Suprapubic skin (tissue), 4 donors: ENCODE measurements around the gene SPTAN1. TPM values are rescaled to one million over a fixed set of nuclear protein-coding genes. Genes with fewer than 3 reads are reported as not detected.

Experiments
- DNase-seq, 2 donors: peaks; one replicate each; pipeline ENCODE4 v3.0.0-alpha.2; 2019; ENCODE audit warnings: low spot score in 2 of 2
- H3K27ac ChIP-seq: fragments of 200-600 bp; sonication (generic); one replicate; pipeline ENCODE4 v1.5.1; 2019
- H3K27me3 ChIP-seq: fragments of 200-600 bp; sonication (generic); one replicate; pipeline ENCODE4 v1.5.1; 2019
- H3K36me3 ChIP-seq: fragments of 200-600 bp; sonication (generic); one replicate; pipeline ENCODE4 v1.5.1; 2019
- H3K4me1 ChIP-seq: fragments of 200-600 bp; sonication (generic); one replicate; pipeline ENCODE4 v1.5.1; 2019
- H3K4me3 ChIP-seq: fragments of 200-600 bp; sonication (generic); one replicate; pipeline ENCODE4 v1.5.1; 2019; ENCODE audit warnings: mild to moderate bottlenecking
- H3K9me3 ChIP-seq: fragments of 200-600 bp; sonication (generic); one replicate; pipeline ENCODE4 v1.5.1; 2019
- CTCF ChIP-seq, 2 donors: fragments of 200-600 bp in 1 of 2; fragments of 450-650 bp in 1 of 2; sonication (generic) in 1 of 2; IDR thresholded peaks; one replicate each; pipeline ENCODE4 v1.5.1; 2016 to 2019; ENCODE audit warnings: antibody characterized with exemption in 2 of 2, mild to moderate bottlenecking in 1 of 2, moderate library complexity in 1 of 2
- EP300 ChIP-seq: sonication (generic); formaldehyde crosslinking; IDR thresholded peaks from one replicate; pipeline ENCODE4 v1.6.1; 2017; ENCODE audit warnings: antibody characterized with exemption
- POLR2A ChIP-seq, 2 donors: fragments of 450-650 bp; IDR thresholded peaks; one replicate each; pipeline ENCODE4 v1.6.1; 2017; ENCODE audit warnings: antibody characterized with exemption in 2 of 2, mild to moderate bottlenecking in 2 of 2, moderate library complexity in 2 of 2
- POLR2AphosphoS5 ChIP-seq, 3 donors: sonication (generic); formaldehyde crosslinking; IDR thresholded peaks; one replicate each; pipeline ENCODE4 v1.6.1; 2017; ENCODE audit warnings: antibody characterized with exemption in 3 of 3
- WGBS: methylation state at CpG from one replicate; pipeline ENCODE4 v1.1.5; 2018; 5-methylcytosine and 5-hydroxymethylcytosine counted together
- total RNA-seq, 4 donors: library from RNA; depleted of rRNA; stranded (reverse); fragments of >200 nt; gene quantifications; one replicate each; pipeline ENCODE4 v1.1.0, GENCODE V29; 2016

SPTAN1 gene
- total RNA-seq, 4 donors from 2014 or later, result 251 to 476 (median 354) TPM

GRCh38 chr9:128588581-128589233 lies 36.3 kb downstream of the SPTAN1 start:
- Histone ChIP-seq H3K36me3 (peaks cover 100% of the 10 kb centered on the region), H3K4me3 (no peak overlapping the region), H3K27ac (no peak overlapping the region), H3K27me3 (no peaks in the 10 kb centered on the region), H3K4me1 (no peaks in the 10 kb centered on the region), H3K9me3 (no peaks in the 10 kb centered on the region)
- no peak for DNase-seq
- no peak for TF ChIP-seq POLR2A (IDR thresholded peaks at IDR 0.05)
- TF ChIP-seq POLR2AphosphoS5 (IDR thresholded peaks at IDR 0.05), result no peak
- no peak for TF ChIP-seq CTCF (IDR thresholded peaks at IDR 0.05)
- TF ChIP-seq EP300, result no peak
- 92% methylated on average over 11 of the region's 11 CpGs for WGBS

GRCh38 chr9:128593039-128593438 lies 40.7 kb downstream of the SPTAN1 start:
- no peak for TF ChIP-seq POLR2AphosphoS5 (IDR thresholded peaks at IDR 0.05)
- Histone ChIP-seq H3K27ac (no peak overlapping the region), H3K4me1 (no peaks in the 10 kb centered on the region), H3K9me3 (no peaks in the 10 kb centered on the region), H3K27me3 (no peaks in the 10 kb centered on the region), H3K36me3 (peaks cover 98% of the 10 kb centered on the region), H3K4me3 (no peak overlapping the region)
- DNase-seq, result no peak
- WGBS, result 87% methylated on average over 6 of the region's 6 CpGs

GRCh38 chr9:128593856-128594255 lies 41.5 kb downstream of the SPTAN1 start:
- TF ChIP-seq EP300, result no peak
- TF ChIP-seq CTCF (IDR thresholded peaks at IDR 0.05), result no peak
- TF ChIP-seq POLR2A (IDR thresholded peaks at IDR 0.05), result no peak
- no peak for TF ChIP-seq POLR2AphosphoS5 (IDR thresholded peaks at IDR 0.05)
- Histone ChIP-seq H3K4me1 (no peaks in the 10 kb centered on the region), H3K27me3 (no peaks in the 10 kb centered on the region), H3K4me3 (no peak overlapping the region), H3K9me3 (no peaks in the 10 kb centered on the region), H3K36me3 (peaks cover 98% of the 10 kb centered on the region), H3K27ac (no peak overlapping the region)
- WGBS, result 92% methylated on average over 9 of the region's 9 CpGs
- DNase-seq, result no peak

GRCh38 chr9:128595471-128595870 lies 43.1 kb downstream of the SPTAN1 start:
- H3K27me3 ChIP-seq, result no peaks in the 10 kb centered on the region
- no peak overlapping the region for H3K27ac ChIP-seq
- H3K9me3 ChIP-seq, result no peaks in the 10 kb centered on the region
- H3K4me3 ChIP-seq, result no peak overlapping the region
- TF ChIP-seq EP300, result no peak
- no peak for DNase-seq
- peaks cover 98% of the 10 kb centered on the region for H3K36me3 ChIP-seq
- 86% methylated on average over 4 of the region's 4 CpGs for WGBS
- H3K4me1 ChIP-seq, result no peaks in the 10 kb centered on the region

GRCh38 chr9:128600099-128600498 lies 47.7 kb downstream of the SPTAN1 start:
- TF ChIP-seq EP300 (no peak), POLR2AphosphoS5 (IDR thresholded peaks at IDR 0.05) (no peak), CTCF (IDR thresholded peaks at IDR 0.05) (no peak), POLR2A (IDR thresholded peaks at IDR 0.05) (no peak)
- no peak for DNase-seq
- H3K27me3 ChIP-seq, result no peaks in the 10 kb centered on the region
- 84% methylated on average over 4 of the region's 4 CpGs for WGBS
- H3K4me1 ChIP-seq, result no peaks in the 10 kb centered on the region
- no peaks in the 10 kb centered on the region for H3K9me3 ChIP-seq
- H3K27ac ChIP-seq, result no peak overlapping the region
- H3K36me3 ChIP-seq, result peaks cover 93% of the 10 kb centered on the region
- no peak overlapping the region for H3K4me3 ChIP-seq

- H3K36me3 ChIP-seq, result peaks cover 94% of the 10 kb centered on the region
- DNase-seq, result no peak
- no peak overlapping the region for H3K4me3 ChIP-seq
- no peak for TF ChIP-seq CTCF (IDR thresholded peaks at IDR 0.05)
- no peak for TF ChIP-seq POLR2AphosphoS5 (IDR thresholded peaks at IDR 0.05)
- TF ChIP-seq EP300, result no peak
- TF ChIP-seq POLR2A (IDR thresholded peaks at IDR 0.05), result no peak
- H3K9me3 ChIP-seq, result no peaks in the 10 kb centered on the region
- H3K27ac ChIP-seq, result no peak overlapping the region
- no peaks in the 10 kb centered on the region for H3K27me3 ChIP-seq
- H3K4me1 ChIP-seq, result no peaks in the 10 kb centered on the region
- 86% methylated on average over 8 of the region's 8 CpGs for WGBS
These were observed 51.3 kb downstream of the SPTAN1 start for GRCh38 chr9:128603697-128604096.
